Measurements from ENCODE around the gene CLDN10.
A peak's percentile ranks its signal among the peaks of the same experiment; 100 is the strongest.
"Not testable (repeated sequence)": the region's sequence is repeated elsewhere in the genome, so short reads cannot be mapped to it uniquely, and the experiment has no call there.

Gene CLDN10

GRCh38 chr13:95552539-95553441 is at the start of gene CLDN10:
CLDN10 (plus strand) TSS chr13:95552720; CDS start chr13:95552754, 34 bp downstream.
- no peak for DNase-seq

GRCh38 chr13:95503662-95504061 is 48.9 kb upstream of the CLDN10 start:
- DNase-seq: no peak

- DNase-seq: no peak
Observed at GRCh38 chr13:95505265-95505664, 47.3 kb upstream of the CLDN10 start.

- DNase-seq: no peak
Observed at GRCh38 chr13:95505986-95506385, 46.5 kb upstream of the CLDN10 start.

- DNase-seq: no peak
Observed at GRCh38 chr13:95507991-95508390, 44.5 kb upstream of the CLDN10 start.

- no peak for DNase-seq
Observed at GRCh38 chr13:95508996-95509395, 43.5 kb upstream of the CLDN10 start.

- no peak for DNase-seq
Observed at GRCh38 chr13:95509521-95510310, 42.8 kb upstream of the CLDN10 start.

GRCh38 chr13:95510950-95511349 is 41.6 kb upstream of the CLDN10 start:
- DNase-seq: no peak

- DNase-seq: no peak
Observed at GRCh38 chr13:95512424-95512823, 40.1 kb upstream of the CLDN10 start.

- no peak for DNase-seq
Observed at GRCh38 chr13:95512957-95513356, 39.6 kb upstream of the CLDN10 start.

- not testable (repeated sequence) for DNase-seq
Observed at GRCh38 chr13:95515606-95516005, 36.9 kb upstream of the CLDN10 start.

- DNase-seq: no peak
Observed at GRCh38 chr13:95516021-95516420, 36.5 kb upstream of the CLDN10 start.

- DNase-seq: no peak
Observed at GRCh38 chr13:95516492-95516891, 36.0 kb upstream of the CLDN10 start.

GRCh38 chr13:95523598-95523997 is 28.9 kb upstream of the CLDN10 start:
- DNase-seq: no peak

- no peak for DNase-seq
Observed at GRCh38 chr13:95524264-95524901, 28.1 kb upstream of the CLDN10 start.

- DNase-seq: no peak
Observed at GRCh38 chr13:95527955-95528354, 24.6 kb upstream of the CLDN10 start.

GRCh38 chr13:95530178-95530577 is 22.3 kb upstream of the CLDN10 start:
- DNase-seq: no peak

GRCh38 chr13:95533545-95534160 is 18.9 kb upstream of the CLDN10 start:
- no peak for DNase-seq

- no peak for DNase-seq
Observed at GRCh38 chr13:95535243-95535642, 17.3 kb upstream of the CLDN10 start.

GRCh38 chr13:95536632-95537241 is 15.8 kb upstream of the CLDN10 start:
- DNase-seq: peak; percentile 2

GRCh38 chr13:95540888-95541287 is 11.6 kb upstream of the CLDN10 start:
- no peak for DNase-seq

GRCh38 chr13:95541308-95541707 is 11.2 kb upstream of the CLDN10 start:
- no peak for DNase-seq

Data from CD4-positive, alpha-beta T cell treated with Interleukin-17A for 1 hour (primary cell).